ENCODE results near the gene CYP1A2.
A peak's percentile ranks its signal among the peaks of the same experiment; 100 is the strongest.

CYP1A2 gene

DNA sequence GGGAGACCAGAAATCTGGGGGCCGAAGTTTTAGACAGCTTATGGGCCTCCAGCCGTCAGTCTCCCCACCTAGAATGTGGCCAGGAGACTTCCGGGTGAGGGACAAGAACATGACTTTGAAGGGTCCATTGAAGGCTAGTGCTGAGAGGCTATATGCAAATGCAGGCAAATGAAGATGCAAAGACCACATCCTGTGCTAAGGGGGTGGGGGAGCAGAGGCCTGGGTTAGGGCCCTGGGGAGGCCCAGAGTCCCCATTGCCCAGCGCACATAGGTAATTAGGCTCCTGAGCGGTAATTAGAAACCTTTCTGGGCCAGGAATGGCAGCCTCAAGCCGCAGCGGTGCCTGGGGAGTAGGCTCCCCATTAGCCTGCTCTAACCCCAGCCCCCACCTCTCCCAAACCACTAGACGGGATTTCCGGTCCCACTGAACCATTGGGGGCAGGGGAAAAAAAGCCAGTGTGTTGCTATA is 40.1 kb downstream of the CYP1A2 start:
- in situ Hi-C loops (cut with MboI; ENCODE audit: low sequenced_read_pairs, unreplicated experiment) = no loop called here
- TF ChIP-seq, protein P1, sequence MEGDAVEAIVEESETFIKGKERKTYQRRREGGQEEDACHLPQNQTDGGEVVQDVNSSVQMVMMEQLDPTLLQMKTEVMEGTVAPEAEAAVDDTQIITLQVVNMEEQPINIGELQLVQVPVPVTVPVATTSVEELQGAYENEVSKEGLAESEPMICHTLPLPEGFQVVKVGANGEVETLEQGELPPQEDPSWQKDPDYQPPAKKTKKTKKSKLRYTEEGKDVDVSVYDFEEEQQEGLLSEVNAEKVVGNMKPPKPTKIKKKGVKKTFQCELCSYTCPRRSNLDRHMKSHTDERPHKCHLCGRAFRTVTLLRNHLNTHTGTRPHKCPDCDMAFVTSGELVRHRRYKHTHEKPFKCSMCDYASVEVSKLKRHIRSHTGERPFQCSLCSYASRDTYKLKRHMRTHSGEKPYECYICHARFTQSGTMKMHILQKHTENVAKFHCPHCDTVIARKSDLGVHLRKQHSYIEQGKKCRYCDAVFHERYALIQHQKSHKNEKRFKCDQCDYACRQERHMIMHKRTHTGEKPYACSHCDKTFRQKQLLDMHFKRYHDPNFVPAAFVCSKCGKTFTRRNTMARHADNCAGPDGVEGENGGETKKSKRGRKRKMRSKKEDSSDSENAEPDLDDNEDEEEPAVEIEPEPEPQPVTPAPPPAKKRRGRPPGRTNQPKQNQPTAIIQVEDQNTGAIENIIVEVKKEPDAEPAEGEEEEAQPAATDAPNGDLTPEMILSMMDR (IDR thresholded peaks at IDR 0.05; ENCODE audit: borderline replicate concordance, control extremely low read depth, extremely low read depth, insufficient read depth, missing control alignments) = no peak
- DNase-seq (ENCODE audit: low spot score) = peak; percentile 79

DNA sequence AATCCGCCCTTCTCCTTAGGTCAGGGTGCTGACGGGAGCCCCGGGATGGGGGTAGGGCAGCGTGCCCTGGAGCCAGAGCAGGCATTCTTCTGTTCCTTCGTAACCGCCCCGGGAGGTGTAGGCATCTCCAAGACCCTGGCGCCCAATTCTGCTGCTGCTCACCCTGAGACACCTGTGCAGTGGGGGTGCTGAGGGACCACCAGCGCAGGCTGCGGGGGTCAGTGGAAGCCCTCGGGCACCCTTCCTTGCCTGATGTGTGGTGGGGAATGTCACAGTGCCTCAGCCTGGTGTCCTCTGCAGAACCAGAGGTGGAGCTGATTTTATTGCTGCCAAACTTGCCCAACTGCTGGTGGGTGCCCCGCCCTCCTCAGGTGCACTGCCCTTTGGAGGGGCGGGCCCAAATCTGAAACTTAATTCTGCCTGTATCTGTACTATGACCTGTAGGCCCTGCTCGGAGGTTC is 40.6 kb downstream of the CYP1A2 start:
- in situ Hi-C loops (cut with MboI; ENCODE audit: low sequenced_read_pairs, unreplicated experiment) = no loop called here
- DNase-seq (ENCODE audit: low spot score) = no peak
- TF ChIP-seq, protein P1 (IDR thresholded peaks at IDR 0.05; ENCODE audit: borderline replicate concordance, control extremely low read depth, extremely low read depth, insufficient read depth, missing control alignments) = no peak

DNA sequence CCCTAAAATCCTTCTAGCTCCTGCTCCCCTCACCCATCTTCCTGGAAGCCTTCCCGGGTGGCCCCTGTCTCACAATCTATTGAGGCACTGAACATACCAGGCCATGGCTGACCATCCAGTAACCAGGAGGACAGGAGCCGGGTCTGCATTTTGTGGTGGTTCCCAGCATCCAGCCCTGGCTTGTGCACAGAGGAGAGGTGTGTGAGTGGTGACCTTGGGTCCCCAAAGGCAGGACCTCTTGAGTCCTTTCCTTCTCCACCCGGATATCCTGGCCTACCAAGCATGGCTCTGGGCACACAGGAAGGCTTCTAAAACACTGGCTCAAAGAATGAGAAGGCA is 41.1 kb downstream of the CYP1A2 start:
- in situ Hi-C loops (cut with MboI; ENCODE audit: low sequenced_read_pairs, unreplicated experiment) = no loop called here
- TF ChIP-seq, protein P1 (IDR thresholded peaks at IDR 0.05; ENCODE audit: borderline replicate concordance, control extremely low read depth, extremely low read depth, insufficient read depth, missing control alignments) = no peak
- no peak for DNase-seq (ENCODE audit: low spot score)

DNA sequence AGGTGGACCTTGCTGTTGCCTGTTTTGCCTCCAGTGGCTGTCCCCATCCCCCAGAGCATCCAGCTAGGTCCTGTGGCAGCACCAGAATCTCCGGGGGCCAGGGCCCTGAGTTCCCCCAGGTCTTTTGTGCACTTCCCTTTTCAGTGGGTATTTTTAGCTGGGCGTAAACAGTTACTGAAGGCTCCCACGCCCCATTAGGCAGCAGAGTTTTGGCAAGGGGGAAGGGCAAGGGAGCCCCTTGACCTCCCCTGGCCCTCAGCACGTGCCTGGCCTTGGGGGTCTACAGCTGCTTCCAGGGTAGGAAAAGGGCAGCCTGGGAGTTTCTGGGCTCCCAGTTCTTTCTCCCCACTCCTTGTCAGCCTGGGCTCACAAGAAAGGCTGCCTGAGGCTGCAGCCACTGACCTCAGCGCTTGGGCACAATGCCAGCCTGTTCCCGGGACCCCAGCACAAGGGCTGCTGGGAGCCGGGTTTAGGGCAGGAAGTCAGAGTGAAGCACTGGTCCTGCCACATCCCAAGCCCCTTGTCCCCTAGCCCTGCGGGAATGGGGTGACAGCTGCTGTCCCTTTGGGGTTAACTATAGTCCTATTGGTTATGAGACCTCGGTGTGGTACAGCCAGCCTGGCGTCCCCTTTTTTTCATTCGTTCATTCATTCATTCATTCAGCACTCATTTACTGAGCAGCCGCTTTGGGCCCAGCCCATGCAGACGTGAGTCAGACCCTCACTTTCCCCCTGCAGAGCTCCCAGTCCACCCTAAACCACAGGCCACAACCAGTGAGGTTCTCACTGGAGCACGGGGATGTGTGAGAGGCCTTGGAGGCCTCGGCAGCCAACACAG is 41.7 kb downstream of the CYP1A2 start:
- TF ChIP-seq, protein P1 (IDR thresholded peaks at IDR 0.05; ENCODE audit: borderline replicate concordance, control extremely low read depth, extremely low read depth, insufficient read depth, missing control alignments) = no peak
- in situ Hi-C loops (cut with MboI; ENCODE audit: low sequenced_read_pairs, unreplicated experiment) = no loop called here
- DNase-seq (ENCODE audit: low spot score) = peak; percentile 68

DNA sequence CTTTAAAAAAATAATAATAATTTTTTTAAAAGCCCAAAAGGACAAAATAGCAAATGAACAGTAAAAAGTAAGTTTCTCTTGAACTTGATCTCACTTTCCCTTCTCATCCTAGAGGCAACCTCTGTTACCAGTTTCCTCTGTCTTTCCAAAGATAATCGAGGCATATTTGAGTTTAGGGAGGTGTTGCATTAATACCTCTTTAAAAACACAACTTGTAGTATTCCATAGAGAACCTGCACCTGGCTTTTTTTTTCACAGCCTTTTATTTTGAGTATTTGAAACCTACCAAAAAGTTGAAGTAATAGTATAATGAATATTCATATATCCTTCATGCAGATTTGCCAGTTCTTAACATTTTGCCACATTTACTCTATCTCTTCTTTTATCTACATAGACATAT is 42.4 kb downstream of the CYP1A2 start:
- in situ Hi-C loops (cut with MboI; ENCODE audit: low sequenced_read_pairs, unreplicated experiment) = no loop called here
- TF ChIP-seq, protein P1 (IDR thresholded peaks at IDR 0.05; ENCODE audit: borderline replicate concordance, control extremely low read depth, extremely low read depth, insufficient read depth, missing control alignments) = no peak
- no peak for DNase-seq (ENCODE audit: low spot score)

DNA sequence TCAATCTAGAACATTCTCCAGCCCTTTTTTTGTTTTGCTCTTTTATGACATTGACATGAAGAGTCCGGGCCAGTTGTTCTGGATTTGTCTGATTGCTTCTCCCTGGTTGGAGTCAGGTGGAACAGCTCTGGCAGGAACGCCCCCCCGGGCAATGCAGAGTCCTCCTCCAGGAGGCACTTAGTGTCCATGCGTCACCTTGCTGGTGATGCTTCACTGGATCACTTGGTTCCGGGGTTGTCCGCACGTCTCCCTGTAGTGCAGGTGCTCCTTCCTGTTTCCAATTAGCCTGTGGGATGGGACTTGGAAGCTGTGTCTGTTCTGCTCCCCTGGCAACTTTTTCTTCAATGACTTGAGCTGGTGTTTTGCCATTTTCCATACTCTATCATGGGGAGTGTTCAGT is 43.0 kb downstream of the CYP1A2 start:
- in situ Hi-C loops (cut with MboI; ENCODE audit: low sequenced_read_pairs, unreplicated experiment) = no loop called here
- TF ChIP-seq, protein P1 (IDR thresholded peaks at IDR 0.05; ENCODE audit: borderline replicate concordance, control extremely low read depth, extremely low read depth, insufficient read depth, missing control alignments) = no peak
- no peak for DNase-seq (ENCODE audit: low spot score)

Data from GM13976 (cell line).